Measurements from ENCODE around the gene THSD4. TPM values are rescaled to one million over a fixed set of nuclear protein-coding genes. Genes with fewer than 3 reads are reported as not detected.

Gene THSD4
- total RNA-seq, 2 experiments from 2014 or later: not detected

GRCh38 chr15:71591057-71591456 is 475.8 kb downstream of the THSD4 start:
- no peak for DNase-seq
- Mint-ChIP-seq H3K27ac (no peak overlapping the region), H3K4me3 (no peak overlapping the region), H3K4me1 (no peaks in the 10 kb centered on the region), H3K36me3 (no peaks in the 10 kb centered on the region), H3K9me3 (ENCODE audit: low read depth) (no peaks in the 10 kb centered on the region), H3K27me3 (peaks cover 4% of the 10 kb centered on the region)
- no peak for ATAC-seq
- CTCF ChIA-PET: interaction anchor here (0.7 kb wide), 1 partner anchor 175 kb away, joined by 3 read pairs; no protein-coding TSS in a partner anchor

- ATAC-seq: no peak
Measured at GRCh38 chr15:71592203-71592602, 476.9 kb downstream of the THSD4 start.

GRCh38 chr15:71595846-71596553 is 480.7 kb downstream of the THSD4 start:
- Mint-ChIP-seq H3K9me3 (ENCODE audit: low read depth) (no peaks in the 10 kb centered on the region), H3K27ac (no peak overlapping the region), H3K27me3 (peaks cover 6% of the 10 kb centered on the region), H3K36me3 (no peaks in the 10 kb centered on the region), H3K4me1 (no peaks in the 10 kb centered on the region), H3K4me3 (no peak overlapping the region)
- DNase-seq (no peak), ATAC-seq (no peak)
- CTCF ChIA-PET: no interaction called here

More at GRCh38 chr15:71592203-71592602, 476.9 kb downstream of the THSD4 start:
- no peaks in the 10 kb centered on the region for H3K36me3 Mint-ChIP-seq
- DNase-seq: no peak
- no peak overlapping the region for H3K27ac Mint-ChIP-seq
- CTCF ChIA-PET: no interaction called here
- H3K4me1 Mint-ChIP-seq: no peaks in the 10 kb centered on the region
- no peak overlapping the region for H3K4me3 Mint-ChIP-seq
- no peaks in the 10 kb centered on the region for H3K9me3 Mint-ChIP-seq (ENCODE audit: low read depth)
- peaks cover 6% of the 10 kb centered on the region for H3K27me3 Mint-ChIP-seq

- Mint-ChIP-seq H3K27ac (no peak overlapping the region), H3K27me3 (peaks cover 6% of the 10 kb centered on the region), H3K4me3 (no peak overlapping the region), H3K9me3 (ENCODE audit: low read depth) (no peaks in the 10 kb centered on the region), H3K4me1 (no peaks in the 10 kb centered on the region), H3K36me3 (no peaks in the 10 kb centered on the region)
- DNase-seq (no peak), ATAC-seq (no peak)
- CTCF ChIA-PET: no interaction called here
Measured at GRCh38 chr15:71596672-71597071, 481.4 kb downstream of the THSD4 start.

GRCh38 chr15:71597126-71597525 is 481.9 kb downstream of the THSD4 start:
- Mint-ChIP-seq H3K27ac (no peak overlapping the region), H3K4me3 (no peak overlapping the region), H3K4me1 (no peaks in the 10 kb centered on the region), H3K27me3 (peaks cover 8% of the 10 kb centered on the region), H3K36me3 (no peaks in the 10 kb centered on the region), H3K9me3 (ENCODE audit: low read depth) (no peaks in the 10 kb centered on the region)
- no peak for DNase-seq
- CTCF ChIA-PET: no interaction called here
- ATAC-seq: no peak

GRCh38 chr15:71597637-71598036 is 482.4 kb downstream of the THSD4 start:
- CTCF ChIA-PET: no interaction called here
- DNase-seq: no peak
- H3K4me3 Mint-ChIP-seq: no peak overlapping the region
- H3K27me3 Mint-ChIP-seq: peaks cover 8% of the 10 kb centered on the region
- no peaks in the 10 kb centered on the region for H3K36me3 Mint-ChIP-seq
- no peak for ATAC-seq
- no peak overlapping the region for H3K27ac Mint-ChIP-seq
- no peaks in the 10 kb centered on the region for H3K9me3 Mint-ChIP-seq (ENCODE audit: low read depth)
- no peaks in the 10 kb centered on the region for H3K4me1 Mint-ChIP-seq

GRCh38 chr15:71598741-71599140 is 483.5 kb downstream of the THSD4 start:
- no peaks in the 10 kb centered on the region for H3K36me3 Mint-ChIP-seq
- no peaks in the 10 kb centered on the region for H3K9me3 Mint-ChIP-seq (ENCODE audit: low read depth)
- CTCF ChIA-PET: no interaction called here
- DNase-seq (no peak), ATAC-seq (no peak)
- H3K4me3 Mint-ChIP-seq: no peak overlapping the region
- peaks cover 8% of the 10 kb centered on the region for H3K27me3 Mint-ChIP-seq
- no peak overlapping the region for H3K27ac Mint-ChIP-seq
- H3K4me1 Mint-ChIP-seq: no peaks in the 10 kb centered on the region

GRCh38 chr15:71599418-71600151 is 484.3 kb downstream of the THSD4 start:
- DNase-seq (no peak), ATAC-seq (no peak)
- Mint-ChIP-seq H3K27me3 (peaks cover 10% of the 10 kb centered on the region), H3K27ac (no peak overlapping the region), H3K4me1 (no peaks in the 10 kb centered on the region), H3K36me3 (no peaks in the 10 kb centered on the region), H3K9me3 (ENCODE audit: low read depth) (no peaks in the 10 kb centered on the region), H3K4me3 (no peak overlapping the region)
- CTCF ChIA-PET: no interaction called here

- DNase-seq: no peak
- no peak for ATAC-seq
- H3K36me3 Mint-ChIP-seq: no peaks in the 10 kb centered on the region
- H3K4me3 Mint-ChIP-seq: no peak overlapping the region
- H3K27me3 Mint-ChIP-seq: peaks cover 11% of the 10 kb centered on the region
- H3K9me3 Mint-ChIP-seq (ENCODE audit: low read depth): no peaks in the 10 kb centered on the region
- CTCF ChIA-PET: no interaction called here
- H3K27ac Mint-ChIP-seq: no peak overlapping the region
- no peaks in the 10 kb centered on the region for H3K4me1 Mint-ChIP-seq
Measured at GRCh38 chr15:71600237-71600636, 485.0 kb downstream of the THSD4 start.

GRCh38 chr15:71601038-71601834 is 486.0 kb downstream of the THSD4 start:
- Mint-ChIP-seq H3K9me3 (ENCODE audit: low read depth) (no peaks in the 10 kb centered on the region), H3K36me3 (no peaks in the 10 kb centered on the region), H3K27me3 (peaks cover 8% of the 10 kb centered on the region), H3K27ac (no peak overlapping the region), H3K4me3 (no peak overlapping the region), H3K4me1 (no peaks in the 10 kb centered on the region)
- DNase-seq (no peak), ATAC-seq (no peak)
- CTCF ChIA-PET: no interaction called here

GRCh38 chr15:71603379-71603778 is 488.1 kb downstream of the THSD4 start:
- H3K27me3 Mint-ChIP-seq: peaks cover 9% of the 10 kb centered on the region
- no peaks in the 10 kb centered on the region for H3K9me3 Mint-ChIP-seq (ENCODE audit: low read depth)
- ATAC-seq: no peak
- no peak for DNase-seq
- no peak overlapping the region for H3K4me3 Mint-ChIP-seq
- CTCF ChIA-PET: no interaction called here
- H3K27ac Mint-ChIP-seq: no peak overlapping the region
- no peaks in the 10 kb centered on the region for H3K4me1 Mint-ChIP-seq
- H3K36me3 Mint-ChIP-seq: no peaks in the 10 kb centered on the region

GRCh38 chr15:71607383-71607782 is 492.1 kb downstream of the THSD4 start:
- CTCF ChIA-PET: no interaction called here
- Mint-ChIP-seq H3K36me3 (no peaks in the 10 kb centered on the region), H3K27me3 (peaks cover 23% of the 10 kb centered on the region), H3K4me1 (no peaks in the 10 kb centered on the region), H3K9me3 (ENCODE audit: low read depth) (no peaks in the 10 kb centered on the region), H3K27ac (no peak overlapping the region), H3K4me3 (no peak overlapping the region)
- DNase-seq: no peak
- no peak for ATAC-seq

- Mint-ChIP-seq H3K27me3 (peaks cover 28% of the 10 kb centered on the region), H3K4me1 (no peaks in the 10 kb centered on the region), H3K27ac (no peak overlapping the region), H3K36me3 (no peaks in the 10 kb centered on the region), H3K9me3 (ENCODE audit: low read depth) (no peaks in the 10 kb centered on the region), H3K4me3 (no peak overlapping the region)
- no peak for DNase-seq
- no peak for ATAC-seq
- CTCF ChIA-PET: no interaction called here
Measured at GRCh38 chr15:71610728-71611552, 495.7 kb downstream of the THSD4 start.

Data from activated CD8-positive, alpha-beta memory T cell treated with anti-CD3 and anti-CD28 coated beads, Interleukin-2, amount 10 ng/mL, durations not matched to agents 7 days and 5 days (primary cell).